Activated CD4-positive, alpha-beta T cell treated with anti-CD3 and anti-CD28 coated beads, Interleukin-2, amount 10 ng/mL, durations not matched to agents 24 days and 14 days (primary cell): Measurements from ENCODE around the gene LDLRAP1. TPM values are rescaled to one million over a fixed set of nuclear protein-coding genes. Genes with fewer than 3 reads are reported as not detected.
A peak's percentile ranks its signal among the peaks of the same experiment; 100 is the strongest.

Source experiments
- DNase-seq: peaks from one replicate; pipeline ENCODE4 v3.0.0; 2022
- H3K27ac Mint-ChIP-seq: one replicate; pipeline ENCODE4 v1.8.0; 2022; ENCODE audit warnings: mild to moderate bottlenecking, mixed read lengths
- H3K27me3 Mint-ChIP-seq: one replicate; pipeline ENCODE4 v1.8.0; 2022; ENCODE audit warnings: mixed read lengths
- H3K36me3 Mint-ChIP-seq: one replicate; pipeline ENCODE4 v1.8.0; 2022; ENCODE audit warnings: low read depth, mild to moderate bottlenecking, mixed read lengths
- H3K4me1 Mint-ChIP-seq: one replicate; pipeline ENCODE4 v1.8.0; 2021; ENCODE audit warnings: mixed read lengths
- H3K4me3 Mint-ChIP-seq: one replicate; pipeline ENCODE4 v1.8.0; 2022; ENCODE audit warnings: mild to moderate bottlenecking, moderate library complexity, mixed read lengths
- H3K9me3 Mint-ChIP-seq: one replicate; pipeline ENCODE4 v1.8.0; 2021; ENCODE audit warnings: mixed read lengths
- intact Hi-C: fragments of 100-400 bp; cut with micrococcal nuclease; formaldehyde crosslinking; loops from one replicate; pipeline ENCODE4 v1.15.1; 2023
- total RNA-seq: library from RNA; stranded (reverse); gene quantifications from 2 replicates; pipeline ENCODE4 v1.2.3, GENCODE V29; 2022

LDLRAP1 gene
- total RNA-seq, 1 donor from 2014 or later = 6.1 TPM

GRCh38 chr1:25614501-25615171 is 71.2 kb downstream of the LDLRAP1 start:
- intact Hi-C loops = loop anchor here (1.0 to 5.0 kb wide), 2 partner anchors 62 to 67 kb away; no protein-coding TSS in a partner anchor
- no peaks in the 10 kb centered on the region for H3K9me3 Mint-ChIP-seq
- no peak overlapping the region for H3K4me3 Mint-ChIP-seq
- H3K4me1 Mint-ChIP-seq = peaks cover 37% of the 10 kb centered on the region
- H3K27me3 Mint-ChIP-seq = peaks cover 65% of the 10 kb centered on the region
- peak; percentile 65 for DNase-seq
- H3K36me3 Mint-ChIP-seq = peaks cover 2% of the 10 kb centered on the region
- H3K27ac Mint-ChIP-seq = no peak overlapping the region

GRCh38 chr1:25615172-25615541 is 71.8 kb downstream of the LDLRAP1 start:
- peak; percentile 69 for DNase-seq
- Mint-ChIP-seq H3K4me3 (peak overlapping the region; percentile 7), H3K9me3 (no peaks in the 10 kb centered on the region), H3K36me3 (peaks cover 2% of the 10 kb centered on the region), H3K27me3 (peaks cover 64% of the 10 kb centered on the region), H3K27ac (no peak overlapping the region), H3K4me1 (peaks cover 42% of the 10 kb centered on the region)
- intact Hi-C loops = loop anchor here (1.0 to 5.0 kb wide), 2 partner anchors 61 to 68 kb away; no protein-coding TSS in a partner anchor

GRCh38 chr1:25615563-25616094 is 72.2 kb downstream of the LDLRAP1 start:
- DNase-seq = no peak
- H3K27me3 Mint-ChIP-seq = peaks cover 64% of the 10 kb centered on the region
- H3K4me1 Mint-ChIP-seq = peaks cover 47% of the 10 kb centered on the region

GRCh38 chr1:25616095-25616986 is 72.9 kb downstream of the LDLRAP1 start, which contains the start of gene MAN1C1:
MAN1C1 (plus strand) TSS chr1:25616791; CDS start chr1:25617798, 1,007 bp downstream.
- Mint-ChIP-seq H3K4me1 (peaks cover 54% of the 10 kb centered on the region), H3K27ac (peak within 1 kb of the TSS; percentile 47), H3K27me3 (peaks cover 65% of the 10 kb centered on the region), H3K36me3 (peaks cover 5% of the 10 kb centered on the region), H3K9me3 (no peaks in the 10 kb centered on the region), H3K4me3 (peak within 1 kb of the TSS; percentile 91)
- DNase-seq = peak; percentile 95
- intact Hi-C loops = loop anchor here (5.0 kb wide), 1 partner anchor 69 kb away; no protein-coding TSS in a partner anchor

More at GRCh38 chr1:25615563-25616094, 72.2 kb downstream of the LDLRAP1 start:
- Mint-ChIP-seq H3K36me3 (peaks cover 2% of the 10 kb centered on the region), H3K4me3 (peak overlapping the region; percentile 62), H3K27ac (peak overlapping the region; percentile 47), H3K9me3 (no peaks in the 10 kb centered on the region)
- intact Hi-C loops = loop anchor here (1.0 to 5.0 kb wide), 2 partner anchors 61 to 68 kb away; no protein-coding TSS in a partner anchor

GRCh38 chr1:25616987-25617624 is 73.7 kb downstream of the LDLRAP1 start:
- H3K4me3 Mint-ChIP-seq = no peak overlapping the region
- no peaks in the 10 kb centered on the region for H3K9me3 Mint-ChIP-seq
- H3K4me1 Mint-ChIP-seq = peaks cover 59% of the 10 kb centered on the region
- DNase-seq = peak; percentile 80
- no peak overlapping the region for H3K27ac Mint-ChIP-seq
- intact Hi-C loops = loop anchor here (5.0 kb wide), 1 partner anchor 70 kb away; no protein-coding TSS in a partner anchor
- H3K27me3 Mint-ChIP-seq = peaks cover 63% of the 10 kb centered on the region
- peaks cover 5% of the 10 kb centered on the region for H3K36me3 Mint-ChIP-seq

- Mint-ChIP-seq H3K36me3 (peaks cover 5% of the 10 kb centered on the region), H3K9me3 (no peaks in the 10 kb centered on the region), H3K4me3 (peak overlapping the region; percentile 91), H3K27me3 (peaks cover 64% of the 10 kb centered on the region), H3K27ac (peak overlapping the region; percentile 85), H3K4me1 (peaks cover 64% of the 10 kb centered on the region)
- intact Hi-C loops = loop anchor here (2.0 to 5.0 kb wide), 2 partner anchors 71 to 157 kb away; no protein-coding TSS in a partner anchor
- DNase-seq = peak; percentile 67
These were observed 74.4 kb downstream of the LDLRAP1 start for GRCh38 chr1:25617625-25618432.

GRCh38 chr1:25618433-25618808 is 75.0 kb downstream of the LDLRAP1 start:
- H3K4me3 Mint-ChIP-seq = peak overlapping the region; percentile 91
- no peaks in the 10 kb centered on the region for H3K9me3 Mint-ChIP-seq
- peak; percentile 65 for DNase-seq
- peaks cover 7% of the 10 kb centered on the region for H3K36me3 Mint-ChIP-seq
- peaks cover 63% of the 10 kb centered on the region for H3K27me3 Mint-ChIP-seq
- H3K4me1 Mint-ChIP-seq = peaks cover 70% of the 10 kb centered on the region
- peak overlapping the region; percentile 85 for H3K27ac Mint-ChIP-seq
- intact Hi-C loops = loop anchor here (2.0 to 5.0 kb wide), 2 partner anchors 71 to 156 kb away; no protein-coding TSS in a partner anchor

Other genes starting within 250 kb of the LDLRAP1 start
- 94.1 and 102 TPM in 2 replicates for gene TMEM50A, start 205.3 kb upstream of the LDLRAP1 start, total RNA-seq
- 0.14 TPM in 1 of 2 replicates, not detected in the other for gene RHCE, start 122.8 kb upstream of the LDLRAP1 start, total RNA-seq
- 14.3 and 15.3 TPM in 2 replicates for gene MACO1, start 112.7 kb upstream of the LDLRAP1 start, total RNA-seq
- gene MAN1C1, start 73.2 kb downstream of the LDLRAP1 start, total RNA-seq = 2.2 and 2.9 TPM in 2 replicates